SK-N-SH treated with all-trans-retinoic acid at 6 μM for 48 hours (cell line): Measurements from ENCODE around the gene CSE1L.
"Not testable (repeated sequence)": the region's sequence is repeated elsewhere in the genome, so short reads cannot be mapped to it uniquely, and the experiment has no call there.

ENCODE experiments used
- ATAC-seq: fragments of 200-7000 bp; cut with Tn5 transposase; 3 replicates; pipeline ENCODE4 v1.9.1; 2020; ENCODE audit warnings: mild to moderate bottlenecking, moderate library complexity
- ARNTL ChIP-seq: fragments of 450-650 bp; formaldehyde crosslinking; IDR thresholded peaks from 2 replicates; pipeline ENCODE4 v1.5.0; 2020; ENCODE audit warnings: low read depth, mild to moderate bottlenecking, moderate library complexity, borderline replicate concordance
- CSDC2 ChIP-seq: fragments of 250-450 bp; sonication (Bioruptor Pico); IDR thresholded peaks from 2 replicates; pipeline ENCODE4 v1.5.0; 2020; ENCODE audit warnings: mild to moderate bottlenecking, moderate library complexity
- ESRRG ChIP-seq: fragments of 250-450 bp; sonication (Bioruptor Pico); IDR thresholded peaks from 2 replicates; pipeline ENCODE4 v1.6.1; 2021; ENCODE audit warnings: mild to moderate bottlenecking
- GLIS3 ChIP-seq: fragments of 250-450 bp; sonication (Bioruptor Pico); IDR thresholded peaks from 2 replicates; pipeline ENCODE4 v1.5.0; 2020; ENCODE audit warnings: mild to moderate bottlenecking, moderate library complexity
- ISL1 ChIP-seq: fragments of 250-450 bp; sonication (Bioruptor Pico); IDR thresholded peaks from 2 replicates; pipeline ENCODE4 v2.1.2; 2022; ENCODE audit warnings: mild to moderate bottlenecking, moderate library complexity
- OSR1 ChIP-seq: fragments of 250-450 bp; sonication (Bioruptor Pico); IDR thresholded peaks from 2 replicates; pipeline ENCODE4 v1.8.0; 2022; ENCODE audit warnings: moderate library complexity, mild to moderate bottlenecking, inconsistent platforms
- PATZ1 ChIP-seq: fragments of 250-450 bp; sonication (Bioruptor Pico); IDR thresholded peaks from 2 replicates; pipeline ENCODE4 v1.8.0; 2020; ENCODE audit warnings: mild to moderate bottlenecking, moderate library complexity, borderline replicate concordance
- PPARA ChIP-seq: fragments of 250-450 bp; sonication (Bioruptor Pico); IDR thresholded peaks from 2 replicates; pipeline ENCODE4 v1.5.0; 2020; ENCODE audit warnings: mild to moderate bottlenecking, borderline replicate concordance
- SNAI2 ChIP-seq: fragments of 250-450 bp; sonication (Bioruptor Pico); IDR thresholded peaks from 2 replicates; pipeline ENCODE4 v1.5.0; 2020; ENCODE audit warnings: mild to moderate bottlenecking, moderate library complexity
- TCF4 ChIP-seq: fragments of 250-450 bp; sonication (Bioruptor Pico); IDR thresholded peaks from 2 replicates; pipeline ENCODE4 v1.8.0; 2021; ENCODE audit warnings: mild to moderate bottlenecking, moderate library complexity, borderline replicate concordance
- TOX ChIP-seq: fragments of 250-450 bp; sonication (Bioruptor Pico); IDR thresholded peaks from 2 replicates; pipeline ENCODE4 v1.8.0; 2021; ENCODE audit warnings: mild to moderate bottlenecking, moderate library complexity, borderline replicate concordance
- ZNF70 ChIP-seq: fragments of 450-650 bp; formaldehyde crosslinking; IDR thresholded peaks from 2 replicates; pipeline ENCODE4 v1.5.0; 2020; ENCODE audit warnings: mild to moderate bottlenecking, moderate library complexity
- ZNF8 ChIP-seq: fragments of 450-650 bp; formaldehyde crosslinking; IDR thresholded peaks from 2 replicates; pipeline ENCODE4 v1.5.0; 2020; ENCODE audit warnings: mild to moderate bottlenecking, moderate library complexity
- TF ChIP-seq, protein P1 (sequence below): fragments of 250-450 bp; sonication (Bioruptor Pico); IDR thresholded peaks from 2 replicates; pipeline ENCODE4 v1.5.1; 2021; ENCODE audit warnings: mild to moderate bottlenecking, moderate library complexity
- TF ChIP-seq, protein P2 (sequence below): fragments of 250-450 bp; sonication (Bioruptor Pico); IDR thresholded peaks from 2 replicates; pipeline ENCODE4 v1.5.0; 2020; ENCODE audit warnings: mild to moderate bottlenecking, moderate library complexity

The CSE1L gene

DNA sequence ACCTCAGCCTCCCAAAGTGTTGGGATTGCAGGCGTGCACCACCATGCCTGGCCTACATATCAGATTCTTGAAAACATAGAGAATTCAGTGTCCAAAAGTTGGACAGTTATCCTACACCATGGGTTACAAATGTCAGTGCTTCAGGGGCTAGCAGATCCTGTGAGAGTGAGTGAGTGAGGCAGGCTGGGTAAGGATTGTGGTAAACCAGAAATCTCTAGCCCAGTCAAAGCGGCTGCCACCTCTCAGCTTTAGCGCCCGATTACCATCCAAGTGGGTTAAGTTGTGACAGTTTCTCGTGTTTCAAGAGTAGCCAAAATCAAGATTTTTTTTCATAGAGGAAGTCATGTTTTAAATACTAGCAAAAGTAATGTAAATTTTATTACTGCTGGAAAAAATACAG, 21.9 kb upstream of the CSE1L start (continued):
- TF ChIP-seq PATZ1: no peak
- no peak for TF ChIP-seq ZNF70 (CRISPR knock-in tag)
- TF ChIP-seq OSR1 (CRISPR knock-in tag): no peak
- no peak for TF ChIP-seq ISL1 (CRISPR knock-in tag)

DNA sequence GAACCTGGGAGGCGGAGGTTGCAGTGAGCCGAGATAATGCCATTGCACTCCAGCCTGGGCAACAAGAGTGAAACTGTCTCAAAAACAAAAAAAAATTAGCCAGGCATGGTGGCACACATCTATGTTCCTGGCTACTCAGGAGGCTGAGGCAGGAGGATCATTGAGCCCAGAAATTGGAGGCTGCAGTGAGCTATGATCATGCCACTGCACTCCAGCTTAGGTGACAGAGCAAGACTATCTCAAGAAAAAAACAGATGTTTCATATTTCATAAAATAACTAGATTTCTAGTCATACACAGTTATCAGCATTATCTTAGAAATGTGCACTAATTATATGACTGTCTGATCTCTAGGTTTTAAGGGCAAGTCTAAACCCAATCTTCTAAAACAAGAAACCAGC, 17.9 kb upstream of the CSE1L start:
- not testable (repeated sequence) for ATAC-seq

GRCh38 chr20:49028684-49029083, 17.4 kb upstream of the CSE1L start:
- TF ChIP-seq PATZ1 (no peak), ISL1 (CRISPR knock-in tag) (no peak), OSR1 (CRISPR knock-in tag) (no peak), CSDC2 (CRISPR knock-in tag) (no peak), SNAI2 (CRISPR knock-in tag) (no peak), ZNF8 (CRISPR knock-in tag) (no peak), GLIS3 (CRISPR knock-in tag) (no peak), TOX (CRISPR knock-in tag) (no peak), ZNF70 (CRISPR knock-in tag) (no peak)
- TF ChIP-seq, protein P1, sequence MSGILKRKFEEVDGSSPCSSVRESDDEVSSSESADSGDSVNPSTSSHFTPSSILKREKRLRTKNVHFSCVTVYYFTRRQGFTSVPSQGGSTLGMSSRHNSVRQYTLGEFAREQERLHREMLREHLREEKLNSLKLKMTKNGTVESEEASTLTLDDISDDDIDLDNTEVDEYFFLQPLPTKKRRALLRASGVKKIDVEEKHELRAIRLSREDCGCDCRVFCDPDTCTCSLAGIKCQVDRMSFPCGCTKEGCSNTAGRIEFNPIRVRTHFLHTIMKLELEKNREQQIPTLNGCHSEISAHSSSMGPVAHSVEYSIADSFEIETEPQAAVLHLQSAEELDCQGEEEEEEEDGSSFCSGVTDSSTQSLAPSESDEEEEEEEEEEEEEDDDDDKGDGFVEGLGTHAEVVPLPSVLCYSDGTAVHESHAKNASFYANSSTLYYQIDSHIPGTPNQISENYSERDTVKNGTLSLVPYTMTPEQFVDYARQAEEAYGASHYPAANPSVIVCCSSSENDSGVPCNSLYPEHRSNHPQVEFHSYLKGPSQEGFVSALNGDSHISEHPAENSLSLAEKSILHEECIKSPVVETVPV (CRISPR knock-in tag): no peak
- ATAC-seq: peak; percentile 94

GRCh38 chr20:49029203-49029602, 16.9 kb upstream of the CSE1L start:
- ATAC-seq: peak; percentile 58

More at GRCh38 chr20:49029203-49029602, 16.9 kb upstream of the CSE1L start:
- TF ChIP-seq ESRRG (CRISPR knock-in tag) (no peak), SNAI2 (CRISPR knock-in tag) (no peak), TCF4 (CRISPR knock-in tag) (no peak), PPARA (no peak), ZNF70 (CRISPR knock-in tag) (no peak), ARNTL (CRISPR knock-in tag) (no peak), CSDC2 (CRISPR knock-in tag) (no peak)
- TF ChIP-seq, protein P1 (CRISPR knock-in tag): no peak
- TF ChIP-seq, protein P2, sequence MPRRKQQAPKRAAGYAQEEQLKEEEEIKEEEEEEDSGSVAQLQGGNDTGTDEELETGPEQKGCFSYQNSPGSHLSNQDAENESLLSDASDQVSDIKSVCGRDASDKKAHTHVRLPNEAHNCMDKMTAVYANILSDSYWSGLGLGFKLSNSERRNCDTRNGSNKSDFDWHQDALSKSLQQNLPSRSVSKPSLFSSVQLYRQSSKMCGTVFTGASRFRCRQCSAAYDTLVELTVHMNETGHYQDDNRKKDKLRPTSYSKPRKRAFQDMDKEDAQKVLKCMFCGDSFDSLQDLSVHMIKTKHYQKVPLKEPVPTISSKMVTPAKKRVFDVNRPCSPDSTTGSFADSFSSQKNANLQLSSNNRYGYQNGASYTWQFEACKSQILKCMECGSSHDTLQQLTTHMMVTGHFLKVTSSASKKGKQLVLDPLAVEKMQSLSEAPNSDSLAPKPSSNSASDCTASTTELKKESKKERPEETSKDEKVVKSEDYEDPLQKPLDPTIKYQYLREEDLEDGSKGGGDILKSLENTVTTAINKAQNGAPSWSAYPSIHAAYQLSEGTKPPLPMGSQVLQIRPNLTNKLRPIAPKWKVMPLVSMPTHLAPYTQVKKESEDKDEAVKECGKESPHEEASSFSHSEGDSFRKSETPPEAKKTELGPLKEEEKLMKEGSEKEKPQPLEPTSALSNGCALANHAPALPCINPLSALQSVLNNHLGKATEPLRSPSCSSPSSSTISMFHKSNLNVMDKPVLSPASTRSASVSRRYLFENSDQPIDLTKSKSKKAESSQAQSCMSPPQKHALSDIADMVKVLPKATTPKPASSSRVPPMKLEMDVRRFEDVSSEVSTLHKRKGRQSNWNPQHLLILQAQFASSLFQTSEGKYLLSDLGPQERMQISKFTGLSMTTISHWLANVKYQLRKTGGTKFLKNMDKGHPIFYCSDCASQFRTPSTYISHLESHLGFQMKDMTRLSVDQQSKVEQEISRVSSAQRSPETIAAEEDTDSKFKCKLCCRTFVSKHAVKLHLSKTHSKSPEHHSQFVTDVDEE (CRISPR knock-in tag): no peak
- TF ChIP-seq, all 23 proteins: peak for 0
